ENCODE data around the gene RPL28. TPM values are rescaled to one million over a fixed set of nuclear protein-coding genes. Genes with fewer than 3 reads are reported as not detected.

RPL28 gene
- total and polyA plus RNA-seq, 2 donors (not counting 3 experiments of a cell fraction or from before 2014, with no cell fraction given) = 1,872 to 3,435 TPM

DNA sequence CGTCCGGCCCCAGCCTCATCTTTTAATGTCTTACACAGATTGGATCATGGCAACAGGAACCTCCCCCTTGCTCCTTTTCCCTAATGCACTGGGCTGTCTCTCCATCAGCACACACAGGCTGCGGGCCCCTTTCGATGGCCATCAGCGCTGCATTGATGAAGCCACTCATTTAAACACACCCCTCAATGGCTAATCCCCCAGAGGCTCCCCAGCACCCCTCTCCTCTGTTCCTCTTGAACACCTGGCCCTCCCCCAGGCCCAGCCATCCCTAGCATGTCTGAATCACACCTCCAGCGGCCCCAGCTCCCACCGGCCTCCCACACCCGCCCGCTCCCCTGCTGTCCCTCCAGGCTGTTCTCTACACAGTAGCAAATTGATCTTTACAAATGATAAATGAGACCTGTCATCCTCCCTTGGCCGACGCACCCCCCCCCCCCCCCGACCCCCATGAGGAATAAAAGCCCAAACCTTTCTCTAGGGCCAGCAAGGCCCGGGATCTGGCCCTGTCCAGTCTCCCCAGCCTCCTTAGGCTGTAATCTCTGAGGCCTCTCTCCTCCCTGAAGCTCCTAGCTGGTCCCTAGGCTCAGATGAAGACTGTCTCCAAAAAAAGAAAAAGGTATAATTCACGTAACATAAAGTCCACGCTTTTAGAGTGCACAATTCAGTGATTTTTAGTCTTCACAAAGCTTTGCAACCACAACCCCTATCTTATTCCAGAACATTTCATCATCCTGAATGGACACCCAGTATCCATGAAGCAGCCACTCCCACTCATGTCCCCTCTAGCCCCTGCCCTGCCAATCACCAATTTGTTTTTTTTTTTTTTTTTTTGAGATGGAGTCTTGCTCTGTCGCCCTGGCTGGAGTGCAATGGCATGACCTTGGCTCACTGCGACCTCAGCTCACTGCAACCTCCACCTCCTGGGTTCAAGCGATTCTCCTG, 7.4 kb downstream of the RPL28 start:
- H4K20me1 ChIP-seq (replicated peaks; ENCODE audit: control insufficient read depth, extremely low read depth, insufficient read depth, low read length) = no peaks in the 10 kb centered on the region
- CTCF ChIA-PET = interaction anchor here (0.9 to 1.6 kb wide), 2 partner anchors 10 to 111 kb away, joined by 3 to 4 read pairs; no protein-coding TSS in a partner anchor
- BruUV-seq (replicated peaks) = no TSS peak

More for the DNA sequence above, 7.4 kb downstream of the RPL28 start:
- peaks cover 8 to 23% of the 10 kb centered on the region in 2 experiments for H3K36me3 ChIP-seq (ENCODE audit: control insufficient read depth in 2 of 2, extremely low read depth in 1 of 2, insufficient read depth in 2 of 2, low read length in 2 of 2)
- DNase-seq (ENCODE audit: low read depth, low spot score) (no peak), FAIRE-seq (no peak)
- H3K4me2 ChIP-seq (ENCODE audit: insufficient read depth, low read length) = no peak overlapping the region
- POLR2A ChIA-PET = interaction anchor here (1.1 kb wide), 1 partner anchor 14 kb away, joined by 6 read pairs; no protein-coding TSS in a partner anchor
- dilution Hi-C loops (cut with MboI; ENCODE audit: extremely low pct_ligation_motif_present, low sequenced_read_pairs) (no loop called here), intact Hi-C loops (cut with micrococcal nuclease) (no loop called here)
- H3K9me1 ChIP-seq (replicated peaks; ENCODE audit: control insufficient read depth, extremely low read depth, insufficient read depth, low read length) = no peaks in the 10 kb centered on the region
- H3K9ac ChIP-seq (replicated peaks; ENCODE audit: extremely low read depth, insufficient read depth, low read length) = no peak overlapping the region
- peaks cover 5% of the 10 kb centered on the region for H3K4me1 ChIP-seq (ENCODE audit: control insufficient read depth, extremely low read depth, insufficient read depth, low read length)
- H3K4me3 ChIP-seq (replicated peaks in 1 of 3; ENCODE audit: insufficient read depth in 1 of 3, low read depth in 1 of 3, low read length in 3 of 3) = no peak overlapping the region
- H3K79me2 ChIP-seq (ENCODE audit: control insufficient read depth, insufficient read depth, low read length) = peaks cover 18% of the 10 kb centered on the region
- H3K27ac ChIP-seq (ENCODE audit: insufficient read depth, low read depth, low read length) = no peak overlapping the region
- H2AFZ ChIP-seq (ENCODE audit: low read depth, low read length) = no peak overlapping the region
- no peaks in the 10 kb centered on the region for H3K9me3 ChIP-seq (replicated peaks; ENCODE audit: control insufficient read depth, insufficient read depth, low read length)
- TF ChIP-seq, protein P1, sequence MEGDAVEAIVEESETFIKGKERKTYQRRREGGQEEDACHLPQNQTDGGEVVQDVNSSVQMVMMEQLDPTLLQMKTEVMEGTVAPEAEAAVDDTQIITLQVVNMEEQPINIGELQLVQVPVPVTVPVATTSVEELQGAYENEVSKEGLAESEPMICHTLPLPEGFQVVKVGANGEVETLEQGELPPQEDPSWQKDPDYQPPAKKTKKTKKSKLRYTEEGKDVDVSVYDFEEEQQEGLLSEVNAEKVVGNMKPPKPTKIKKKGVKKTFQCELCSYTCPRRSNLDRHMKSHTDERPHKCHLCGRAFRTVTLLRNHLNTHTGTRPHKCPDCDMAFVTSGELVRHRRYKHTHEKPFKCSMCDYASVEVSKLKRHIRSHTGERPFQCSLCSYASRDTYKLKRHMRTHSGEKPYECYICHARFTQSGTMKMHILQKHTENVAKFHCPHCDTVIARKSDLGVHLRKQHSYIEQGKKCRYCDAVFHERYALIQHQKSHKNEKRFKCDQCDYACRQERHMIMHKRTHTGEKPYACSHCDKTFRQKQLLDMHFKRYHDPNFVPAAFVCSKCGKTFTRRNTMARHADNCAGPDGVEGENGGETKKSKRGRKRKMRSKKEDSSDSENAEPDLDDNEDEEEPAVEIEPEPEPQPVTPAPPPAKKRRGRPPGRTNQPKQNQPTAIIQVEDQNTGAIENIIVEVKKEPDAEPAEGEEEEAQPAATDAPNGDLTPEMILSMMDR (IDR thresholded peaks at IDR 0.05; ENCODE audit: extremely low read depth in 1 of 2, insufficient read depth in 1 of 2, low read depth in 1 of 2, low read length in 2 of 2) = no peak
- no peak for TF ChIP-seq EZH2 (IDR thresholded peaks at IDR 0.05; ENCODE audit: borderline replicate concordance, low read depth, low read length, severe bottlenecking)
- TF ChIP-seq MYC (IDR thresholded peaks at IDR 0.05; ENCODE audit: low read depth, low read length) = no peak
- TF ChIP-seq POLR2AphosphoS5 (IDR thresholded peaks at IDR 0.05; ENCODE audit: insufficient read depth, low read depth, low read length) = no peak
- no peak for TF ChIP-seq JUN (IDR thresholded peaks at IDR 0.05; ENCODE audit: borderline replicate concordance, insufficient read depth, insufficient read length, low read depth)
- no peak for TF ChIP-seq GATA2 (IDR thresholded peaks at IDR 0.05; ENCODE audit: insufficient read depth, insufficient read length, low read depth, low read length)
- TF ChIP-seq POLR2A (IDR thresholded peaks at IDR 0.05; ENCODE audit: low read depth, low read length) = no peak
- TF ChIP-seq FOS (IDR thresholded peaks at IDR 0.05; ENCODE audit: borderline replicate concordance, insufficient read depth, low read length) = no peak
- TF ChIP-seq, protein P2, sequence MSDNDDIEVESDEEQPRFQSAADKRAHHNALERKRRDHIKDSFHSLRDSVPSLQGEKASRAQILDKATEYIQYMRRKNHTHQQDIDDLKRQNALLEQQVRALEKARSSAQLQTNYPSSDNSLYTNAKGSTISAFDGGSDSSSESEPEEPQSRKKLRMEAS (IDR thresholded peaks at IDR 0.05; ENCODE audit: insufficient read depth, insufficient read length) = no peak
- no peaks in the 10 kb centered on the region for H3K27me3 ChIP-seq (ENCODE audit: control insufficient read depth in 2 of 2, insufficient read depth in 2 of 2, low read length in 2 of 2)
